ENCODE measurements around the gene LRRC63.

The LRRC63 gene

DNA sequence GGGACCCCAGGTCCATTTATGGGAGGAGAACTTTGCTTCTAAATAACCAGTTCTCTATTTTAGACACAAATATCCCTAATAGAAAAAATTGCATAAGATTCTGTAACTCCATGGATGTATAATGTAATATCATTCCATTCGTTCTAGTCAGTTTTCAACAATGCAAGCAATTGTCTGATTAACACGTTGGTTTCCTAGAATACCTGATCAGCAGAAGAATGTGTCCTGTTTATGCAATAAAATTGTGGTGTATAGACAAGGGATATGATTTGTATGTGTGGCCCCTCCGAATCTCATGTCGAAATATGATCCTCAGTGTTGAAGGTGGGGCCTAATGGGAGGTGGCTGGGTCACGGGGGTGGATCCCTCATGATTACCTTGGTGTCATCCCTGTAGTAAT lies 113.2 kb downstream of the LRRC63 start:
- Histone ChIP-seq H3K4me1 (ENCODE audit: control insufficient read depth, insufficient read depth, low read length) (no peaks in the 10 kb centered on the region), H3K36me3 (ENCODE audit: control insufficient read depth in 2 of 2, insufficient read depth in 1 of 2, low read length in 2 of 2) (no peaks in the 10 kb centered on the region), H3K27ac (ENCODE audit: extremely low read depth, low read depth, low read length) (no peak overlapping the region), H3K4me3 (ENCODE audit: low read depth, low read length) (no peak overlapping the region), H3K9me3 (ENCODE audit: control insufficient read depth, insufficient read depth, low read depth, low read length) (no peaks in the 10 kb centered on the region)
- CTCF ChIA-PET, result no interaction called here
- TF ChIP-seq ZIC2 (tag by site-specific recombination; IDR thresholded peaks at IDR 0.05) (no peak), ZNF223 (tag by site-specific recombination; IDR thresholded peaks at IDR 0.05) (no peak)
- POLR2A ChIA-PET, result no interaction called here
